H9 (cell line): ENCODE results near the gene COPS8. TPM values are rescaled to one million over a fixed set of nuclear protein-coding genes. Genes with fewer than 3 reads are reported as not detected.

Source experiments
- DNase-seq: peaks from one replicate; pipeline ENCODE4 v3.0.0-alpha.2; 2017
- H2AFZ ChIP-seq: one replicate; pipeline ENCODE4 v1.6.1; 2013; ENCODE audit warnings: mild to moderate bottlenecking, low read length, control low read depth, moderate library complexity
- H2AK5ac ChIP-seq: 2 replicates; pipeline ENCODE4 v1.6.1; 2013; ENCODE audit warnings: low read length, control low read depth, mixed read lengths; ENCODE audit not compliant: insufficient read length
- H2BK120ac ChIP-seq: one replicate; pipeline ENCODE4 v1.6.1; 2013; ENCODE audit warnings: low read depth, mild to moderate bottlenecking, low read length, control low read depth, inconsistent platforms; ENCODE audit not compliant: poor library complexity, severe bottlenecking
- H2BK12ac ChIP-seq: 2 replicates; pipeline ENCODE4 v1.6.1; 2013; ENCODE audit warnings: low read length, control low read depth, mixed read lengths, low read depth; ENCODE audit not compliant: insufficient read length
- H2BK15ac ChIP-seq: 2 replicates; pipeline ENCODE4 v1.6.1; 2013; ENCODE audit warnings: low read depth, low read length, control low read depth
- H2BK20ac ChIP-seq: one replicate; pipeline ENCODE4 v1.6.1; 2013; ENCODE audit warnings: low read depth, mild to moderate bottlenecking, low read length, control low read depth, inconsistent platforms; ENCODE audit not compliant: poor library complexity, severe bottlenecking
- H2BK5ac ChIP-seq: 2 replicates; pipeline ENCODE4 v1.6.1; 2013; ENCODE audit warnings: low read length, control low read depth, mixed read lengths; ENCODE audit not compliant: insufficient read length
- H3K14ac ChIP-seq: 2 replicates; pipeline ENCODE4 v1.6.1; 2013; ENCODE audit warnings: low read length, control low read depth; ENCODE audit not compliant: insufficient read depth
- H3K18ac ChIP-seq: 2 replicates; pipeline ENCODE4 v1.6.1; 2013; ENCODE audit warnings: low read depth, mild to moderate bottlenecking, mixed read lengths, low read length, control low read depth; ENCODE audit not compliant: insufficient read length
- H3K23ac ChIP-seq: 2 replicates; pipeline ENCODE4 v1.6.1; 2013; ENCODE audit warnings: low read length, control low read depth, mixed read lengths, low read depth; ENCODE audit not compliant: insufficient read length
- H3K23me2 ChIP-seq: 2 replicates; pipeline ENCODE4 v1.6.1; 2013; ENCODE audit warnings: low read depth, mild to moderate bottlenecking, mixed read lengths, low read length, control low read depth; ENCODE audit not compliant: insufficient read length, poor library complexity, severe bottlenecking
- H3K27ac ChIP-seq: 2 replicates; pipeline ENCODE4 v1.5.1; 2013; ENCODE audit warnings: low read length, control low read depth, mixed read lengths, low read depth; ENCODE audit not compliant: insufficient read length
- H3K27me3 ChIP-seq: 2 replicates; pipeline ENCODE4 v1.6.1; 2013; ENCODE audit warnings: low read length, control low read depth, inconsistent platforms; ENCODE audit not compliant: insufficient read depth
- H3K4ac ChIP-seq: 2 replicates; pipeline ENCODE4 v1.6.1; 2013; ENCODE audit warnings: low read depth, mild to moderate bottlenecking, control low read depth, inconsistent platforms, low read length, moderate library complexity
- H3K4me1 ChIP-seq: 2 replicates; pipeline ENCODE4 v1.6.1; 2013; ENCODE audit warnings: low read length, control low read depth, inconsistent platforms; ENCODE audit not compliant: insufficient read depth
- H3K4me2 ChIP-seq: 2 replicates; pipeline ENCODE4 v1.6.1; 2013; ENCODE audit warnings: low read length, control low read depth, mixed read lengths; ENCODE audit not compliant: insufficient read length, insufficient read depth
- H3K56ac ChIP-seq: 2 replicates; pipeline ENCODE4 v1.6.1; 2013; ENCODE audit warnings: low read depth, mild to moderate bottlenecking, mixed read lengths, low read length, control low read depth; ENCODE audit not compliant: insufficient read length
- H3K79me1 ChIP-seq: 2 replicates; pipeline ENCODE4 v1.6.1; 2013; ENCODE audit warnings: low read depth, mild to moderate bottlenecking, moderate library complexity, low read length, control low read depth, inconsistent platforms; ENCODE audit not compliant: insufficient read depth, poor library complexity, severe bottlenecking
- H3K79me2 ChIP-seq: 2 replicates; pipeline ENCODE4 v1.6.1; 2013; ENCODE audit warnings: low read length, control low read depth, inconsistent platforms; ENCODE audit not compliant: insufficient read depth
- H3K9ac ChIP-seq: 2 replicates; pipeline ENCODE4 v1.6.1; 2013; ENCODE audit warnings: low read length, control low read depth, mixed read lengths; ENCODE audit not compliant: insufficient read length; ENCODE audit errors: extremely low read depth
- H3K9me3 ChIP-seq: one replicate; pipeline ENCODE4 v1.6.1; 2013; ENCODE audit warnings: low read depth, low read length, inconsistent platforms; ENCODE audit not compliant: control insufficient read depth
- H3T11ph ChIP-seq: one replicate; pipeline ENCODE4 v1.6.1; 2013; ENCODE audit warnings: mild to moderate bottlenecking, low read length, control low read depth, inconsistent platforms
- H4K20me1 ChIP-seq: one replicate; pipeline ENCODE4 v1.6.1; 2013; ENCODE audit not compliant: control insufficient read depth, insufficient read length, insufficient read depth
- H4K5ac ChIP-seq: 2 replicates; pipeline ENCODE4 v1.6.1; 2013; ENCODE audit warnings: low read depth, mild to moderate bottlenecking, mixed read lengths, low read length, control low read depth; ENCODE audit not compliant: insufficient read length
- H4K8ac ChIP-seq: replicated peaks from 2 replicates; pipeline ENCODE4 v1.6.1; 2013; ENCODE audit warnings: low read length, control low read depth, mixed read lengths, low read depth; ENCODE audit not compliant: insufficient read length
- H4K91ac ChIP-seq: 2 replicates; pipeline ENCODE4 v1.6.1; 2013; ENCODE audit warnings: low read depth, mild to moderate bottlenecking, moderate library complexity, mixed read lengths, low read length, control low read depth; ENCODE audit not compliant: insufficient read length
- H3K27ac Mint-ChIP-seq, 3 experiments: 2 replicates in 2 of 3; 3 replicates in 1 of 3; pipeline ENCODE4 v1.8.0; 2020 to 2021; ENCODE audit warnings: mixed read lengths in 3 of 3, mild to moderate bottlenecking in 1 of 3, moderate library complexity in 1 of 3
- H3K27me3 Mint-ChIP-seq: 2 replicates; pipeline ENCODE4 v1.8.0; 2021; ENCODE audit warnings: low read depth, mild to moderate bottlenecking, moderate library complexity, mixed read lengths
- H3K36me3 Mint-ChIP-seq, 3 experiments: 2 replicates in 2 of 3; 3 replicates in 1 of 3; pipeline ENCODE4 v1.8.0; 2020 to 2021; ENCODE audit warnings: low read depth in 3 of 3, mixed read lengths in 3 of 3; ENCODE audit not compliant: insufficient read depth in 1 of 3
- H3K4me1 Mint-ChIP-seq, 2 experiments: 2 replicates each; pipeline ENCODE4 v1.8.0; 2020; ENCODE audit warnings: mixed read lengths in 2 of 2
- H3K4me3 Mint-ChIP-seq, 2 experiments: 2 replicates in 1 of 2; 3 replicates in 1 of 2; pipeline ENCODE4 v1.8.0; 2020 to 2021; ENCODE audit warnings: mild to moderate bottlenecking in 2 of 2, mixed read lengths in 2 of 2, moderate library complexity in 1 of 2
- H3K9me3 Mint-ChIP-seq, 2 experiments: 2 replicates in 1 of 2; 3 replicates in 1 of 2; pipeline ENCODE4 v1.8.0; 2020; ENCODE audit warnings: mild to moderate bottlenecking in 2 of 2, mixed read lengths in 2 of 2, moderate library complexity in 1 of 2
- WGBS: extraction: QIAGEN DNeasy Blood & Tissue Kit; methylation state at CpG from one replicate; pipeline ENCODE4 v1.1.7; 2013; ENCODE audit warnings: missing lambda C conversion rate, low lambda C conversion rate, mixed read lengths; ENCODE audit not compliant: insufficient read length; ENCODE audit errors: extremely low coverage; 5-methylcytosine and 5-hydroxymethylcytosine counted together
- total RNA-seq: library from RNA; stranded (reverse); gene quantifications from 2 replicates; pipeline ENCODE4 v1.2.1, GENCODE V29; 2021
- TF ChIP-seq, protein P1 (sequence below): fragments of 200-600 bp; sonication (generic); conservative IDR thresholded peaks from 3 replicates; pipeline ENCODE4 v1.8.0; 2021; ENCODE audit warnings: antibody characterized with exemption, mild to moderate bottlenecking

COPS8 gene
- total RNA-seq, 1 experiment from 2014 or later = 65.2 TPM

- H4K5ac ChIP-seq = no peak overlapping the region
- no peak overlapping the region for H3T11ph ChIP-seq
- TF ChIP-seq, protein P1, sequence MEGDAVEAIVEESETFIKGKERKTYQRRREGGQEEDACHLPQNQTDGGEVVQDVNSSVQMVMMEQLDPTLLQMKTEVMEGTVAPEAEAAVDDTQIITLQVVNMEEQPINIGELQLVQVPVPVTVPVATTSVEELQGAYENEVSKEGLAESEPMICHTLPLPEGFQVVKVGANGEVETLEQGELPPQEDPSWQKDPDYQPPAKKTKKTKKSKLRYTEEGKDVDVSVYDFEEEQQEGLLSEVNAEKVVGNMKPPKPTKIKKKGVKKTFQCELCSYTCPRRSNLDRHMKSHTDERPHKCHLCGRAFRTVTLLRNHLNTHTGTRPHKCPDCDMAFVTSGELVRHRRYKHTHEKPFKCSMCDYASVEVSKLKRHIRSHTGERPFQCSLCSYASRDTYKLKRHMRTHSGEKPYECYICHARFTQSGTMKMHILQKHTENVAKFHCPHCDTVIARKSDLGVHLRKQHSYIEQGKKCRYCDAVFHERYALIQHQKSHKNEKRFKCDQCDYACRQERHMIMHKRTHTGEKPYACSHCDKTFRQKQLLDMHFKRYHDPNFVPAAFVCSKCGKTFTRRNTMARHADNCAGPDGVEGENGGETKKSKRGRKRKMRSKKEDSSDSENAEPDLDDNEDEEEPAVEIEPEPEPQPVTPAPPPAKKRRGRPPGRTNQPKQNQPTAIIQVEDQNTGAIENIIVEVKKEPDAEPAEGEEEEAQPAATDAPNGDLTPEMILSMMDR = no peak
- no peak overlapping the region for H3K14ac ChIP-seq
- H3K27me3 ChIP-seq = no peaks in the 10 kb centered on the region
- H3K4me1 ChIP-seq = no peaks in the 10 kb centered on the region
- Mint-ChIP-seq H3K4me1 (peaks cover 0 to 2% of the 10 kb centered on the region in 2 experiments; a peak in 1 of 4 replicates), H3K27me3 (peaks cover 9% of the 10 kb centered on the region), H3K27ac (no peak overlapping the region), H3K4me3 (no peak overlapping the region), H3K9me3 (peaks cover 28 to 31% of the 10 kb centered on the region in 2 experiments), H3K36me3 (peaks cover 3 to 31% (median 6%) of the 10 kb centered on the region in 3 experiments; a peak in 6 of 7 replicates)
- no peak overlapping the region for H2BK120ac ChIP-seq
- H4K20me1 ChIP-seq = no peaks in the 10 kb centered on the region
- H2AK5ac ChIP-seq = no peak overlapping the region
- no peak overlapping the region for H2BK15ac ChIP-seq
- no peak overlapping the region for H3K9ac ChIP-seq
- H2BK20ac ChIP-seq = no peak overlapping the region
- H3K18ac ChIP-seq = no peak overlapping the region
- no peak overlapping the region for H3K27ac ChIP-seq
- DNase-seq = no peak
- H3K79me1 ChIP-seq = no peaks in the 10 kb centered on the region
- no peak overlapping the region for H2BK12ac ChIP-seq
- H3K9me3 ChIP-seq = no peaks in the 10 kb centered on the region
- no peak overlapping the region for H4K8ac ChIP-seq
- no peak overlapping the region for H3K4me2 ChIP-seq
- WGBS = no CpG with 5 or more reads among the region's 1 CpG
- H3K4ac ChIP-seq = no peak overlapping the region
- H3K79me2 ChIP-seq = no peaks in the 10 kb centered on the region
- no peak overlapping the region for H2AFZ ChIP-seq
- H2BK5ac ChIP-seq = no peak overlapping the region
- no peak overlapping the region for H3K56ac ChIP-seq
- H4K91ac ChIP-seq = no peak overlapping the region
- no peaks in the 10 kb centered on the region for H3K23me2 ChIP-seq
- H3K23ac ChIP-seq = no peak overlapping the region
Observed at GRCh38 chr2:237048595-237048994, 37.1 kb upstream of the COPS8 start.
